GM23338 (cell line): Measurements from ENCODE around the gene SELPLG. TPM values are rescaled to one million over a fixed set of nuclear protein-coding genes. Genes with fewer than 3 reads are reported as not detected.

Source experiments
- microRNA-seq: library from miRNA; unstranded; fragments of <30 nt; microRNA quantifications from one replicate; pipeline ENCODE4, GENCODE V29; 2017
- polyA plus RNA-seq: library from polyadenylated mRNA; unstranded; fragments of >200 nt; fragmentation: Nextera tagmentation; extraction: Ambion mirVana; gene quantifications from 2 replicates; pipeline ENCODE4 v1.2.1, GENCODE V29; 2016
- small RNA-seq: library from RNA; depleted of rRNA; stranded (forward); fragments of <200 nt; gene quantifications from one replicate; pipeline ENCODE3, GENCODE V24; 2014; ENCODE audit warnings: low replicate concordance
- total RNA-seq: library from RNA; depleted of rRNA; stranded (reverse); fragments of >200 nt; shearing (Covaris generic); gene quantifications from 2 replicates; pipeline ENCODE4 v1.2.3, GENCODE V29; 2014; rRNA removed

Gene SELPLG
- total and polyA plus RNA-seq, 2 experiments from 2014 or later = 0.16 to 0.56 TPM

Small RNA genes lying within 50 kb of the gene (microRNA-seq; reads per million reads assigned to microRNA genes)
- not detected for gene MIR4496

Small RNA genes lying within 50 kb of the gene (small RNA-seq; reads per million reads assigned to genes)
- not detected for gene RNU7-169P

Other genes starting within 250 kb of the SELPLG start
- 4.9 and 6.0 TPM in 2 replicates for gene FICD, start 118.6 kb downstream of the SELPLG start, total RNA-seq
- 5.3 and 7.6 TPM in 2 replicates for gene FICD, start 118.6 kb downstream of the SELPLG start, polyA plus RNA-seq
- 112 and 123 TPM in 2 replicates for gene SART3, start 72.7 kb downstream of the SELPLG start, total RNA-seq
- 49.7 and 49.8 TPM in 2 replicates for gene SART3, start 72.7 kb downstream of the SELPLG start, polyA plus RNA-seq
- 88.0 and 123 TPM in 2 replicates for gene ISCU, start 71.3 kb downstream of the SELPLG start, total RNA-seq
- gene ISCU, start 71.3 kb downstream of the SELPLG start, polyA plus RNA-seq = 110 and 129 TPM in 2 replicates
- gene TMEM119, start 35.8 kb downstream of the SELPLG start, total RNA-seq = 0.07 and 0.35 TPM in 2 replicates
- gene TMEM119, start 35.8 kb downstream of the SELPLG start, polyA plus RNA-seq = 0.06 TPM in 1 of 2 replicates, not detected in the other
- 78.2 and 89.5 TPM in 2 replicates for gene CORO1C, start 97.6 kb upstream of the SELPLG start, total RNA-seq
- 53.3 and 59.2 TPM in 2 replicates for gene CORO1C, start 97.6 kb upstream of the SELPLG start, polyA plus RNA-seq
- gene SSH1, start 223.7 kb upstream of the SELPLG start, total RNA-seq = 10.8 and 11.8 TPM in 2 replicates
- 3.4 and 3.6 TPM in 2 replicates for gene SSH1, start 223.7 kb upstream of the SELPLG start, polyA plus RNA-seq
- gene DAO, start 246.2 kb upstream of the SELPLG start, total RNA-seq = not detected in 2 replicates
- not detected in 2 replicates for gene DAO, start 246.2 kb upstream of the SELPLG start, polyA plus RNA-seq